Calu3 (cell line): Measurements from ENCODE around the gene TMPRSS5. TPM values are rescaled to one million over a fixed set of nuclear protein-coding genes. Genes with fewer than 3 reads are reported as not detected.

ENCODE experiments used
- BruUV-seq: library from RNA; stranded (reverse); fragments of 400-500 nt; replicated peaks from 2 replicates; lab custom pipeline; 2021; lab: Mats Ljungman, UMichigan
- CTCF ChIA-PET: fragments of 300-600 bp; sonication (Branson Sonifier 250); formaldehyde crosslinking; loops from one replicate; lab custom pipeline; 2022; ENCODE audit warnings: antibody characterized with exemption; lab: Charles Lee
- DNase-seq: peaks from one replicate; pipeline ENCODE4 v3.0.0; 2022
- H3K27ac Mint-ChIP-seq: one replicate; pipeline ENCODE4 v1.8.0; 2022; ENCODE audit warnings: mixed read lengths; ENCODE audit not compliant: unreplicated experiment
- H3K27me3 Mint-ChIP-seq: one replicate; pipeline ENCODE4 v1.8.0; 2022; ENCODE audit warnings: mixed read lengths; ENCODE audit not compliant: unreplicated experiment
- H3K36me3 Mint-ChIP-seq: one replicate; pipeline ENCODE4 v1.8.0; 2022; ENCODE audit warnings: mild to moderate bottlenecking, moderate library complexity, mixed read lengths; ENCODE audit not compliant: insufficient read depth, unreplicated experiment
- H3K4me1 Mint-ChIP-seq: one replicate; pipeline ENCODE4 v1.8.0; 2022; ENCODE audit warnings: mild to moderate bottlenecking, low read depth, mixed read lengths; ENCODE audit not compliant: unreplicated experiment
- H3K4me3 Mint-ChIP-seq: one replicate; pipeline ENCODE4 v1.8.0; 2022; ENCODE audit warnings: mild to moderate bottlenecking, low read depth, moderate library complexity, mixed read lengths; ENCODE audit not compliant: unreplicated experiment
- H3K9me3 Mint-ChIP-seq: one replicate; pipeline ENCODE4 v1.8.0; 2022; ENCODE audit warnings: low read depth, mixed read lengths; ENCODE audit not compliant: unreplicated experiment
- CTCF ChIP-seq: fragments of 200-600 bp; IDR thresholded peaks from one replicate; pipeline ENCODE4 v1.8.0; 2022; ENCODE audit warnings: antibody characterized with exemption; ENCODE audit not compliant: unreplicated experiment
- intact Hi-C: fragments of 100-400 bp; cut with micrococcal nuclease; formaldehyde crosslinking; loops from one replicate; pipeline ENCODE4 v1.10.0; 2022; ENCODE audit not compliant: unreplicated experiment
- total RNA-seq: library from RNA; stranded (reverse); gene quantifications from 2 replicates; pipeline ENCODE4 v1.2.3, GENCODE V29; 2022

Gene TMPRSS5
- total RNA-seq, 1 experiment from 2014 or later = 9.6 TPM

- no peak overlapping the region for H3K4me3 Mint-ChIP-seq
- DNase-seq = no peak
- H3K27ac Mint-ChIP-seq = no peak overlapping the region
- no peaks in the 10 kb centered on the region for H3K9me3 Mint-ChIP-seq
- CTCF ChIA-PET = no interaction called here
- no TSS peak for BruUV-seq
- intact Hi-C loops = no loop called here
- TF ChIP-seq CTCF = no peak
- peaks cover 4% of the 10 kb centered on the region for H3K36me3 Mint-ChIP-seq
- H3K4me1 Mint-ChIP-seq = peaks cover 8% of the 10 kb centered on the region
- H3K27me3 Mint-ChIP-seq = no peaks in the 10 kb centered on the region
Observed at GRCh38 chr11:113697756-113698407, 8.2 kb downstream of the TMPRSS5 start.

- intact Hi-C loops = no loop called here
- H3K4me1 Mint-ChIP-seq = peaks cover 8% of the 10 kb centered on the region
- CTCF ChIA-PET = no interaction called here
- H3K36me3 Mint-ChIP-seq = peaks cover 4% of the 10 kb centered on the region
- no peak for DNase-seq
- no peak overlapping the region for H3K27ac Mint-ChIP-seq
- H3K27me3 Mint-ChIP-seq = no peaks in the 10 kb centered on the region
- no peaks in the 10 kb centered on the region for H3K9me3 Mint-ChIP-seq
- no peak for TF ChIP-seq CTCF
- H3K4me3 Mint-ChIP-seq = no peak overlapping the region
- no TSS peak for BruUV-seq
Observed at GRCh38 chr11:113697111-113697510, 9.0 kb downstream of the TMPRSS5 start.

GRCh38 chr11:113695207-113695606 lies 10.9 kb downstream of the TMPRSS5 start:
- peaks cover 8% of the 10 kb centered on the region for H3K36me3 Mint-ChIP-seq
- H3K4me3 Mint-ChIP-seq = no peak overlapping the region
- TF ChIP-seq CTCF = no peak
- H3K27ac Mint-ChIP-seq = no peak overlapping the region
- H3K9me3 Mint-ChIP-seq = no peaks in the 10 kb centered on the region
- no peaks in the 10 kb centered on the region for H3K27me3 Mint-ChIP-seq
- peaks cover 19% of the 10 kb centered on the region for H3K4me1 Mint-ChIP-seq
- intact Hi-C loops = no loop called here
- no peak for DNase-seq
- BruUV-seq = no TSS peak
- CTCF ChIA-PET = no interaction called here

GRCh38 chr11:113694390-113694789 lies 11.7 kb downstream of the TMPRSS5 start:
- CTCF ChIA-PET = no interaction called here

More at GRCh38 chr11:113694390-113694789, 11.7 kb downstream of the TMPRSS5 start:
- Mint-ChIP-seq H3K9me3 (no peaks in the 10 kb centered on the region), H3K36me3 (peaks cover 8% of the 10 kb centered on the region), H3K27me3 (no peaks in the 10 kb centered on the region), H3K4me3 (no peak overlapping the region), H3K27ac (no peak overlapping the region), H3K4me1 (peaks cover 22% of the 10 kb centered on the region)
- no TSS peak for BruUV-seq
- DNase-seq = no peak
- intact Hi-C loops = no loop called here
- TF ChIP-seq CTCF = no peak
